Adrenal gland (tissue), 5 donors: ENCODE results near the gene LRP1-AS.

Source experiments
- CTCF ChIP-seq, 6 experiments: fragments of 450-650 bp in 4 of 6; fragments of 200-600 bp in 2 of 6; sonication (generic) in 1 of 6; IDR thresholded peaks; 1 replicate in 5 of 6; 2 replicates in 1 of 6; pipeline versions ENCODE4 v1.5.1 to v1.8.0; 2016 to 2021; ENCODE audit warnings: antibody characterized with exemption in 6 of 6, mild to moderate bottlenecking in 2 of 6, moderate library complexity in 1 of 6
- POLR2A ChIP-seq, 2 donors: fragments of 450-650 bp; IDR thresholded peaks; one replicate each; pipeline ENCODE4 v1.6.1; 2017; ENCODE audit warnings: antibody characterized with exemption in 2 of 2, mild to moderate bottlenecking in 2 of 2, moderate library complexity in 1 of 2
- donor health status: DM: no; HTN: no; CAD: no.

- TF ChIP-seq POLR2A (IDR thresholded peaks at IDR 0.05) (no peak), CTCF (IDR thresholded peaks at IDR 0.05) (no peak)
Measured at GRCh38 chr12:57099047-57099714, 48.2 kb downstream of the LRP1-AS start.
